ENCODE data around the gene ARHGEF26.

The ARHGEF26 gene

DNA sequence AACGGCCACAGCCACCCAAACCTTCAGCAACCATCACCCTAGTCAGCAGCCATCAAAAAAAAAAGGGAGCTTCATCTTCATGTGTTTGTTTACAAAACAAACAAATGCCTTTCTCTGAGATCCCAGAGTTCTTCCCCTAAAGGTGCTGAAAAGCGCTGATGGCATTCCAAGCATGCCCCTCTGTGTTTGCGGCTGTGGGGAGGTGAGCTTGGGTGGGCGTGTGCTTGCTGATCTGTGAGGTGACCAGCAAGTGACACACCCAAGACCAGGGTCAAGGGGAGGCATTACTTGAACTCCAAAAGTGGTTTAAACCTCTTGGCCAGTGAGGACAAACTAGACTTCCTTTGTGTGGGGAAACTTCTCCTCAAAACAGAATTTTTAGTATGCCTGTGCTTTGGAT, 121.6 kb downstream of the ARHGEF26 start:
- DNase-seq (ENCODE audit: low read depth) = no peak
- H3K4me3 ChIP-seq (ENCODE audit: control insufficient read depth, low read depth, low read length) = no peak overlapping the region
- TF ChIP-seq, protein P1, sequence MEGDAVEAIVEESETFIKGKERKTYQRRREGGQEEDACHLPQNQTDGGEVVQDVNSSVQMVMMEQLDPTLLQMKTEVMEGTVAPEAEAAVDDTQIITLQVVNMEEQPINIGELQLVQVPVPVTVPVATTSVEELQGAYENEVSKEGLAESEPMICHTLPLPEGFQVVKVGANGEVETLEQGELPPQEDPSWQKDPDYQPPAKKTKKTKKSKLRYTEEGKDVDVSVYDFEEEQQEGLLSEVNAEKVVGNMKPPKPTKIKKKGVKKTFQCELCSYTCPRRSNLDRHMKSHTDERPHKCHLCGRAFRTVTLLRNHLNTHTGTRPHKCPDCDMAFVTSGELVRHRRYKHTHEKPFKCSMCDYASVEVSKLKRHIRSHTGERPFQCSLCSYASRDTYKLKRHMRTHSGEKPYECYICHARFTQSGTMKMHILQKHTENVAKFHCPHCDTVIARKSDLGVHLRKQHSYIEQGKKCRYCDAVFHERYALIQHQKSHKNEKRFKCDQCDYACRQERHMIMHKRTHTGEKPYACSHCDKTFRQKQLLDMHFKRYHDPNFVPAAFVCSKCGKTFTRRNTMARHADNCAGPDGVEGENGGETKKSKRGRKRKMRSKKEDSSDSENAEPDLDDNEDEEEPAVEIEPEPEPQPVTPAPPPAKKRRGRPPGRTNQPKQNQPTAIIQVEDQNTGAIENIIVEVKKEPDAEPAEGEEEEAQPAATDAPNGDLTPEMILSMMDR (IDR thresholded peaks at IDR 0.05; ENCODE audit: control insufficient read depth, insufficient read depth, low read depth, low read length, missing control alignments) = no peak

DNA sequence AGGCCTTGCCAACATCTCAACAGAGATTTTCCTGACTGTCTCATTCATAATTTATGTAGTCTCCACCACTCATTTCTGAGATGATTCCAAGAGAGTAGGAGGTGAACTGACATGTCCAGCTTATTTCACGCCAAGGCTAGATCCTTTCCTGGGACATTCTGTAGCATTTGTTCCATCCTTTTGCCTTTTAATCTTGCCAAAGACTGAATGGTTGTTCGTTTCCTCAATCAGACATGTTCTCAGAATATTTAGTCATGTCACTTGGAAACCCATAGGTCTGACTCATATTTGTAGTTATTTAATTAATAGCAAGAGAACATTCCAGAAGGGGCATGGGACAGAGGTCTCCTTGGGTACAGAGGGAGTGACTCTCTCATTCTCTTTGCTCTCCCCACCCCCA, 122.2 kb downstream of the ARHGEF26 start:
- DNase-seq (ENCODE audit: low read depth) = no peak
- H3K4me3 ChIP-seq (ENCODE audit: control insufficient read depth, low read depth, low read length) = no peak overlapping the region
- TF ChIP-seq, protein P1 (IDR thresholded peaks at IDR 0.05; ENCODE audit: control insufficient read depth, insufficient read depth, low read depth, low read length, missing control alignments) = no peak

DNA sequence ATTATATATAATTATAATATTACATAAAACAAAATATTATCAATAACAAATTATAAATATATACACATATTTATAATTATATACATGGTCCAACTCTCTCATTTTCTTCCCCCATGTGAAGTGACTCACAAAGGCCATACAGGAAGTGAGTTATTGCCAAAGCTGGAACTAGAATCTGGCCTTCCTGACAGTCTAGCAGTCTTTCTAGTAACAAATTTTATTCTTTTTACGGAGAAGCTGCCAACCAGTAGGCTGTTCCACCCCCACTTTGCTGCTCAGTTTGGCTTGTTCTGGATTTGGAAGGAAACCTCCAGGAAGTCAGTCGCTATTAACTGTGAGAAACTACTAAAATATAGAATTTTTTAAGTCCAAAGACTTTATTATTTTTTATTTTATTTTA, 123.5 kb downstream of the ARHGEF26 start:
- H3K4me3 ChIP-seq (ENCODE audit: control insufficient read depth, low read depth, low read length) = no peak overlapping the region
- DNase-seq (ENCODE audit: low read depth) = no peak
- TF ChIP-seq, protein P1 (IDR thresholded peaks at IDR 0.05; ENCODE audit: control insufficient read depth, insufficient read depth, low read depth, low read length, missing control alignments) = no peak

DNA sequence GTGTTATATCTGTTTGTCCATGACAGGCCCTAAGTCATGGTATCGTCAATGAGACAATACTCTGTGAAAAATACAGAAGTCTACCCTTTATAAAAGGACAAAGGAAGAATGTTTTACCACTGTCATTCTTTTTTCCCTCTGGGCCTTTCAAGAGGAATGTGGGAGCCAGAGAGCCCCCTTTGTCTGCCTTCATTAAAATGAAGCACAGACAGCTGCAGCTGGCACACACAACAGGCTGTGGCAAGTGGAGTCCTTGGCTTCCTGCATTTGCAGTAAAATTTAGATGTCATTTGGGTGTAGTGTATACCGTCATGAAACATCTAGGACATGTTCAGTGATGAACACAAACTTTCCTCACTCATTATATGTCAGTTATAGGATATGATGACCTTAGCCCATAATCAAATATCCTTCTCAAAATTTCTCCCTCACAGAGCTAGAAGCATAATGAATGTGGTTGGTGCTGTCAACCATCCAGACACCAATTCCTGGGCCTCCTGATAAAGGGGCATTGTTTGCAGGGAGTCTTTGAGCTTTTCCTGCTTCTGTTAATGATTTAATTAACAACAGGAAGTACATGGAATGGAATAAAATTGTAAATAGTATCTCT, 126.7 kb downstream of the ARHGEF26 start:
- no peak overlapping the region for H3K4me3 ChIP-seq (ENCODE audit: control insufficient read depth, low read depth, low read length)
- no peak for DNase-seq (ENCODE audit: low read depth)

DNA sequence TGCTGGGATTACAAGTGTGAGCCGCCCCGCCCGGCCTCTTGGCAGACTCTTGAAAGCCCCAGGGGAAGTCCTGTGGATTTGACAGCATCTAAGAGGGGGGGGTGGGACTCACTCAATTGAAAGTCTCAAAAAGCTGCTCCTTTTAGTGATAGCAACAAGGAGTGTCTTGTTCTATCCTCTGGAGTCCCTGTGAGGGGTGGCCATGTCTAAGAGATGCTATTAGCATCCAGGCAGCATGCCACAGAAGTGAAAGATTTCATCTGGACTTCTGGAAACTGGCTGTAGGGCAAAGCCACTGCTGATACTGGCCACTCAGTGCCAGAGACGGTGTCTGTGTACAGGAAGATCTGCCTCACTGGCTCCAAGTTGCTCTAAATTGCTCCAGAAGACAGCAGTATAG, 129.1 kb downstream of the ARHGEF26 start:
- TF ChIP-seq, protein P1 (IDR thresholded peaks at IDR 0.05; ENCODE audit: control insufficient read depth, insufficient read depth, low read depth, low read length, missing control alignments) = no peak

More for the DNA sequence above, 126.7 kb downstream of the ARHGEF26 start:
- TF ChIP-seq, protein P1 (IDR thresholded peaks at IDR 0.05; ENCODE audit: control insufficient read depth, insufficient read depth, low read depth, low read length, missing control alignments) = no peak

DNA sequence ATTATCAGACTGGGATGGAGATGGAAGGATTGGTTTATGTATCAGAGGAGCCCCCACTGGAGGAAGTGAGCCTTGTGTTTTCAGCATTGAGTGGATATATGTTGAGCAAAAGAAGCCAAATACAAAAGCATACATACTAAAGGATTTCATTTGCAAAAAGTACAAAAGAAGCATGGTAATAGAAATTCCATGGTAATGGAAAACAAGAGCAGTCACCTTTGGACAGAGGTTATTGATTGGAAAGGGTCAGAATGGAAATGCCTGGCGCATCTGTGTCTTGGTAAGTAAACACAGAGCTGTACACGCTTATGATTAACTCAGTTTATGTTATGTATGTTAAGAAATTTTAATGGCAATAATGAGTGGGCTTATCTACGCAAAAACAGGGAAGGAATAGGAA, 130.4 kb downstream of the ARHGEF26 start:
- no peak overlapping the region for H3K4me3 ChIP-seq (ENCODE audit: control insufficient read depth, low read depth, low read length)
- TF ChIP-seq, protein P1 (IDR thresholded peaks at IDR 0.05; ENCODE audit: control insufficient read depth, insufficient read depth, low read depth, low read length, missing control alignments) = no peak
- DNase-seq (ENCODE audit: low read depth) = no peak

More for the DNA sequence above, 129.1 kb downstream of the ARHGEF26 start:
- DNase-seq (ENCODE audit: low read depth) = no peak
- H3K4me3 ChIP-seq (ENCODE audit: control insufficient read depth, low read depth, low read length) = no peak overlapping the region

Data from AG09309 (cell line).